IMR-90 (cell line): ENCODE results near the gene OR3A2. TPM values are rescaled to one million over a fixed set of nuclear protein-coding genes. Genes with fewer than 3 reads are reported as not detected.

Source experiments
- ATAC-seq: fragments of 200-7000 bp; cut with Tn5 transposase; 2 replicates; pipeline ENCODE4 v1.9.1; 2020; ENCODE audit warnings: low read depth, mild to moderate bottlenecking, moderate library complexity
- BruUV-seq: library from RNA; stranded (reverse); fragments of 400-500 nt; replicated peaks from 2 replicates; lab custom pipeline; 2021; lab: Mats Ljungman, UMichigan
- CTCF ChIA-PET: fragments of 300-600 bp; formaldehyde crosslinking; extraction: SDS; loops from one replicate; lab custom pipeline; 2021; ENCODE audit warnings: antibody characterized with exemption; lab: Yijun Ruan, JAX
- POLR2A ChIA-PET: fragments of 300-600 bp; sonication (Branson Sonifier 250); formaldehyde crosslinking; loops from one replicate; lab custom pipeline; 2022; ENCODE audit warnings: antibody characterized with exemption; ENCODE audit not compliant: unreplicated experiment; lab: Charles Lee
- DNase-seq: peaks from one replicate; pipeline ENCODE4 v3.0.0; 2013
- H2AFZ ChIP-seq: replicated peaks from 2 replicates; pipeline ENCODE3; 2013; ENCODE audit warnings: low read length, mild to moderate bottlenecking; ENCODE audit not compliant: poor library complexity
- H2AK5ac ChIP-seq: 2 replicates; pipeline ENCODE4 v1.6.1; 2013; ENCODE audit warnings: low read depth, low read length, inconsistent platforms
- H2AK9ac ChIP-seq: replicated peaks from 2 replicates; pipeline ENCODE3; 2013; ENCODE audit warnings: mild to moderate bottlenecking, low read depth, low read length, moderate library complexity; ENCODE audit not compliant: poor library complexity
- H2BK120ac ChIP-seq: 2 replicates; pipeline ENCODE4 v1.6.1; 2013; ENCODE audit warnings: low read depth, low read length, inconsistent platforms
- H2BK15ac ChIP-seq: 3 replicates; pipeline ENCODE4 v1.6.1; 2013; ENCODE audit warnings: low read depth, low read length, inconsistent platforms
- H2BK20ac ChIP-seq: 2 replicates; pipeline ENCODE4 v1.6.1; 2013; ENCODE audit warnings: low read depth, mild to moderate bottlenecking, inconsistent platforms, low read length, moderate library complexity
- H2BK5ac ChIP-seq: 2 replicates; pipeline ENCODE4 v1.6.1; 2013; ENCODE audit warnings: mild to moderate bottlenecking, low read depth, low read length, inconsistent platforms; ENCODE audit not compliant: poor library complexity, severe bottlenecking
- H3K14ac ChIP-seq: replicated peaks from 2 replicates; pipeline ENCODE4 v1.6.1; 2013; ENCODE audit warnings: low read depth, low read length, inconsistent platforms
- H3K18ac ChIP-seq: 2 replicates; pipeline ENCODE4 v1.6.1; 2013; ENCODE audit warnings: low read depth, low read length, control low read depth
- H3K23ac ChIP-seq: 2 replicates; pipeline ENCODE4 v1.6.1; 2013; ENCODE audit warnings: low read depth, low read length, inconsistent platforms
- H3K27ac ChIP-seq: 2 replicates; pipeline ENCODE4 v1.5.1; 2013; ENCODE audit warnings: mild to moderate bottlenecking, control low read depth, low read length; ENCODE audit not compliant: insufficient read depth
- H3K27me3 ChIP-seq: 2 replicates; pipeline ENCODE4 v1.6.1; 2013; ENCODE audit warnings: low read length; ENCODE audit not compliant: control insufficient read depth, insufficient read depth
- H3K36me3 ChIP-seq: 2 replicates; pipeline ENCODE4 v1.6.1; 2013; ENCODE audit warnings: low read length, mixed read lengths; ENCODE audit not compliant: control insufficient read depth, insufficient read depth
- H3K4ac ChIP-seq: 2 replicates; pipeline ENCODE4 v1.6.1; 2013; ENCODE audit warnings: low read depth, low read length, inconsistent platforms
- H3K4me1 ChIP-seq: 2 replicates; pipeline ENCODE4 v1.6.1; 2013; ENCODE audit warnings: low read length, mixed read lengths; ENCODE audit not compliant: control insufficient read depth, insufficient read depth
- H3K4me2 ChIP-seq: 2 replicates; pipeline ENCODE4 v1.6.1; 2013; ENCODE audit warnings: low read depth, mild to moderate bottlenecking, control low read depth, low read length, moderate library complexity
- H3K4me3 ChIP-seq: 2 replicates; pipeline ENCODE4 v1.5.1; 2013; ENCODE audit warnings: low read depth, mild to moderate bottlenecking, control low read depth, low read length, moderate library complexity; ENCODE audit not compliant: insufficient read depth
- H3K56ac ChIP-seq: 2 replicates; pipeline ENCODE4 v1.6.1; 2013; ENCODE audit warnings: low read length, inconsistent platforms; ENCODE audit not compliant: insufficient read depth; ENCODE audit errors: extremely low read depth
- H3K79me1 ChIP-seq, 2 experiments: 2 replicates each; pipeline ENCODE4 v1.6.1; 2013; ENCODE audit warnings: low read length in 2 of 2, inconsistent platforms in 1 of 2, low read depth in 1 of 2
- H3K9ac ChIP-seq: 2 replicates; pipeline ENCODE4 v1.6.1; 2013; ENCODE audit warnings: low read depth, low read length, control low read depth
- H3K9me1 ChIP-seq: 2 replicates; pipeline ENCODE4 v1.6.1; 2013; ENCODE audit warnings: low read length, inconsistent platforms; ENCODE audit not compliant: insufficient read depth
- H3K9me3 ChIP-seq: 2 replicates; pipeline ENCODE4 v1.6.1; 2013; ENCODE audit warnings: low read length; ENCODE audit not compliant: control insufficient read depth, insufficient read depth
- H4K20me1 ChIP-seq: 2 replicates; pipeline ENCODE4 v1.6.1; 2013; ENCODE audit warnings: low read length, inconsistent platforms; ENCODE audit not compliant: insufficient read depth
- H4K5ac ChIP-seq: 2 replicates; pipeline ENCODE4 v1.6.1; 2013; ENCODE audit warnings: mild to moderate bottlenecking, low read depth, low read length, control low read depth
- H4K8ac ChIP-seq, 2 experiments: 2 replicates each; pipeline ENCODE4 v1.6.1; 2013; ENCODE audit warnings: low read depth in 2 of 2, low read length in 2 of 2, control low read depth in 1 of 2, inconsistent platforms in 1 of 2
- H4K91ac ChIP-seq: 2 replicates; pipeline ENCODE4 v1.6.1; 2013; ENCODE audit warnings: low read depth, low read length, inconsistent platforms; ENCODE audit not compliant: insufficient read depth
- BHLHE40 ChIP-seq: fragments of 150-350 bp; IDR thresholded peaks from 2 replicates; pipeline ENCODE4 v1.6.1; 2016; ENCODE audit warnings: mild to moderate bottlenecking, low read depth, low read length
- CEBPB ChIP-seq: IDR thresholded peaks from 2 replicates; pipeline ENCODE4 v1.6.1; 2012; ENCODE audit warnings: low read depth, low read length, improper control_type of control experiment
- CHD1 ChIP-seq: IDR thresholded peaks from 2 replicates; pipeline ENCODE4 v1.6.1; 2012; ENCODE audit warnings: low read depth, low read length, improper control_type of control experiment
- CTCF ChIP-seq: conservative IDR thresholded peaks from 2 replicates; pipeline ENCODE4 v1.5.1; 2012; ENCODE audit warnings: mild to moderate bottlenecking, low read depth, low read length, improper control_type of control experiment
- ELK1 ChIP-seq: fragments of 150-350 bp; IDR thresholded peaks from 2 replicates; pipeline ENCODE4 v1.6.1; 2016; ENCODE audit warnings: low read depth, mild to moderate bottlenecking, low read length, moderate library complexity, borderline replicate concordance
- FOS ChIP-seq: fragments of 150-350 bp; IDR thresholded peaks from 2 replicates; pipeline ENCODE4 v1.6.1; 2016; ENCODE audit warnings: low read depth, low read length
- MAFK ChIP-seq: IDR thresholded peaks from 2 replicates; pipeline ENCODE4 v1.6.1; 2012; ENCODE audit warnings: low read depth, low read length, improper control_type of control experiment
- MAZ ChIP-seq: IDR thresholded peaks from 2 replicates; pipeline ENCODE4 v1.6.1; 2012; ENCODE audit warnings: low read depth, mild to moderate bottlenecking, low read length, improper control_type of control experiment, moderate library complexity, borderline replicate concordance
- MXI1 ChIP-seq: IDR thresholded peaks from 2 replicates; pipeline ENCODE4 v1.6.1; 2012; ENCODE audit warnings: low read depth, mild to moderate bottlenecking, low read length, moderate library complexity, borderline replicate concordance
- NFE2L2 ChIP-seq: fragments of 150-350 bp; IDR thresholded peaks from 2 replicates; pipeline ENCODE4 v1.6.1; 2016; ENCODE audit warnings: low read depth, mild to moderate bottlenecking, low read length
- POLR2A ChIP-seq: IDR thresholded peaks from 2 replicates; pipeline ENCODE4 v1.6.1; 2012; ENCODE audit warnings: mild to moderate bottlenecking, low read depth, low read length
- RAD21 ChIP-seq: IDR thresholded peaks from 2 replicates; pipeline ENCODE4 v1.6.1; 2012; ENCODE audit warnings: low read length, improper control_type of control experiment
- RCOR1 ChIP-seq: IDR thresholded peaks from 2 replicates; pipeline ENCODE4 v1.6.1; 2012; ENCODE audit warnings: mild to moderate bottlenecking, low read length, improper control_type of control experiment; ENCODE audit not compliant: insufficient replicate concordance
- RFX5 ChIP-seq: IDR thresholded peaks from 2 replicates; pipeline ENCODE4 v1.8.0; 2012; ENCODE audit warnings: low read depth, mild to moderate bottlenecking, low read length, moderate library complexity
- SMC3 ChIP-seq: fragments of 150-350 bp; IDR thresholded peaks from 2 replicates; pipeline ENCODE4 v1.6.1; 2016; ENCODE audit warnings: low read depth, mild to moderate bottlenecking, antibody characterized with exemption, low read length, moderate library complexity
- USF2 ChIP-seq: fragments of 150-350 bp; IDR thresholded peaks from 2 replicates; pipeline ENCODE4 v1.6.1; 2017; ENCODE audit warnings: mild to moderate bottlenecking, antibody characterized with exemption, low read length, low read depth
- WGBS, 2 experiments: methylation state at CpG; one replicate each; pipeline versions ENCODE4 v1.1.5 to v1.1.7; 2013; ENCODE audit warnings: missing lambda C conversion rate in 2 of 2; ENCODE audit not compliant: insufficient read length in 1 of 2; ENCODE audit errors: extremely low coverage in 2 of 2; 5-methylcytosine and 5-hydroxymethylcytosine counted together
- dilution Hi-C: fragments of 300-500 bp; cut with HindIII; formaldehyde crosslinking; loops from one replicate; pipeline ENCODE4 v1.14.3; 2018; ENCODE audit warnings: low sequenced_read_pairs; ENCODE audit not compliant: unreplicated experiment
- in situ Hi-C: fragments of 300-500 bp; cut with MboI; formaldehyde crosslinking; loops from 3 replicates; pipeline ENCODE4 v1.14.3; 2019; ENCODE audit warnings: low sequenced_read_pairs, inconsistent platforms, mixed read lengths
- intact Hi-C: fragments of 100-400 bp; cut with micrococcal nuclease; formaldehyde crosslinking; loops from 2 replicates; pipeline ENCODE4 v1.10.0; 2022
- polyA plus RNA-seq, 3 experiments: library from polyadenylated mRNA; depleted of rRNA; stranded (reverse); fragments of >200 nt; gene quantifications; 2 replicates each; pipeline ENCODE4 v1.2.3, GENCODE V29; 2012; ENCODE audit warnings: low replicate concordance in 1 of 3
- total RNA-seq: library from RNA; depleted of rRNA; stranded (reverse); fragments of >200 nt; gene quantifications from 2 replicates; pipeline ENCODE4 v1.2.3, GENCODE V29; 2012

OR3A2 gene
- total and polyA plus RNA-seq, 2 of the 4 experiments (the other 2 are of a cell fraction) = not detected

GRCh38 chr17:3381957-3382356 lies 4.2 kb downstream of the OR3A2 start:
- H3K79me1 ChIP-seq = no peaks in the 10 kb centered on the region
- H2BK120ac ChIP-seq = no peak overlapping the region
- H3K9me3 ChIP-seq = peaks cover 29% of the 10 kb centered on the region
- H2AFZ ChIP-seq = no peak overlapping the region
- H2AK9ac ChIP-seq = no peak overlapping the region
- no peaks in the 10 kb centered on the region for H3K4me1 ChIP-seq
- BruUV-seq = no TSS peak
- no peak overlapping the region for H4K5ac ChIP-seq
- intact Hi-C loops = no loop called here
- H3K23ac ChIP-seq = no peak overlapping the region
- H3K18ac ChIP-seq = no peak overlapping the region
- no peak overlapping the region for H2BK20ac ChIP-seq
- no peak overlapping the region for H4K8ac ChIP-seq
- dilution Hi-C loops = no loop called here
- H3K14ac ChIP-seq = no peak overlapping the region
- no peaks in the 10 kb centered on the region for H4K20me1 ChIP-seq
- no peak for TF ChIP-seq FOS
- no peak for TF ChIP-seq RFX5
- TF ChIP-seq SMC3 = no peak
- TF ChIP-seq RAD21 = no peak
- no peak for TF ChIP-seq CEBPB
- no peak for TF ChIP-seq ELK1
- TF ChIP-seq CTCF = no peak
- no peak for TF ChIP-seq POLR2A
- no peak for TF ChIP-seq MAFK
- TF ChIP-seq MAZ = no peak
- no peak for TF ChIP-seq CHD1
- TF ChIP-seq USF2 = no peak
- TF ChIP-seq RCOR1 = no peak
- no peak for TF ChIP-seq BHLHE40
- TF ChIP-seq NFE2L2 = no peak
- TF ChIP-seq MXI1 = no peak
- no peaks in the 10 kb centered on the region for H3K36me3 ChIP-seq
- no peak overlapping the region for H3K9ac ChIP-seq
- H2BK5ac ChIP-seq = no peak overlapping the region
- no peak overlapping the region for H3K4ac ChIP-seq
- no peak overlapping the region for H2BK15ac ChIP-seq
- H3K56ac ChIP-seq = no peak overlapping the region
- WGBS, 2 experiments = 17% methylated on average over 1 of the region's 5 CpGs; no CpG with 5 or more reads in 1 of the 2 experiments
- H3K9me1 ChIP-seq = no peaks in the 10 kb centered on the region
- H3K4me3 ChIP-seq = no peak overlapping the region
- CTCF ChIA-PET = no interaction called here
- DNase-seq = no peak
- H2AK5ac ChIP-seq = no peak overlapping the region
- H3K27me3 ChIP-seq = no peaks in the 10 kb centered on the region
- no peak overlapping the region for H3K4me2 ChIP-seq
- in situ Hi-C loops = no loop called here
- no peak overlapping the region for H3K27ac ChIP-seq
- POLR2A ChIA-PET = no interaction called here
- H4K91ac ChIP-seq = no peak overlapping the region
- no peak for ATAC-seq
